HG03060 (cell line): Measurements from ENCODE around the gene RBM15.

Experiments used
- ATAC-seq: cut with Tn5 transposase; IDR thresholded peaks from one replicate; pipeline ENCODE4 v1.9.1; 2021; ENCODE audit warnings: low read depth, moderate number of reproducible peaks; ENCODE audit not compliant: unreplicated experiment

RBM15 gene

DNA sequence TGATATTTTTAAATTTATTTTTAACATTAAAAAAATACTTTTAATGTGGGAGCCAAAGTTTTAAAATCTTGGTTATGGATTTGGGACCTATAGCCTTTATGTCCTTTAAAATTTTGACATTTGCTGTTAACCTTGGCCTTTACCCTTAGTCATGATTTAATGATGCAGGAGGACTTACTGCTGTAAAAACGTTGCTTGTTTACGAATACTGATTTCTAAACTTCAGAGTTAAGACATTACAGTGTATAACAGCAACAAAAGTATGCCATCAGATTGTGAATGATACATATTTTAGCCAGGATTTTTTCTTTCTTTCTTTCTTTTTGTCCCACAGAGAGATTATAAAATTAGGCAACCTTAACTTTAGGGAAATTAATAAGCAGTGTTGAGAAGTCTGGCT is 8.9 kb downstream of the RBM15 start:
- ATAC-seq: no peak

DNA sequence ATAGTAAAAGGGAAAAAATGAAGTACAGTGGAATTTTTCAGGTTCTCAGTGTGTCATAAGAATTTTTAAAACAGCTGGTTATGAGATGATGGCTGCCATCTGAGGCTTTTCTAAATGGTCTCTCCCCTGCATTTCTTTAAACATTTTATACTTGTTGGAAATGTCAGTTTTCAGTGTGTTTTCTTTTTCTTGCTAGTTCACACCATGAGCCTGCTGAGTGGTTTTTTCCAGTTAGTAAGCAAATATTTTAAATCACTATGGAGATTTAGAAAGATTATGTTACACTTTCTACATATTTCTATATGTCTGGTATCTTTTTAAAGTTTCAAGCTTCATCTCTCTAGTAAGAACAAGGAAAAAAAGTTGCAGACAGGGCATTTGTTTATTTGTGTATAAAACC is 9.6 kb downstream of the RBM15 start:
- no peak for ATAC-seq

GRCh38 chr1:110350360-110350759 is 11.2 kb downstream of the RBM15 start:
- ATAC-seq: no peak

DNA sequence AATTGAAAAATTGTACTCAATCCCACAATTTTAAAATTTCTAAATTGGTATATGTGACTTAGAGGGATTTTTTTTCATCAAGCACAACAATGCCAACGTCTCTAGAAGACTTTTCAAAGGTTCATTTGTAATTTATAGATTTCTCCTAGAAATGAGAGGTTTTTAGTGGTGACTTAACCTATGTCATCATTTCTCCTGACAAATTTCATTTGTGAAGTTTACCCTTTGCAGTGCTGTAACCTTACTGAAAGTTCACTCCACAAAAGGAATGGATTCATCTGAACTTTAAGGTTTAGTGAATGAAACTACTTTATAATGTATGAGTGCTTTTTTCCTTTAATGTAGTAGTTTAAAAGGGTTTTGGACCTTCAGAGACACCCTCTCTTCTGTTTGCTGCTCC is 16.1 kb downstream of the RBM15 start:
- no peak for ATAC-seq

DNA sequence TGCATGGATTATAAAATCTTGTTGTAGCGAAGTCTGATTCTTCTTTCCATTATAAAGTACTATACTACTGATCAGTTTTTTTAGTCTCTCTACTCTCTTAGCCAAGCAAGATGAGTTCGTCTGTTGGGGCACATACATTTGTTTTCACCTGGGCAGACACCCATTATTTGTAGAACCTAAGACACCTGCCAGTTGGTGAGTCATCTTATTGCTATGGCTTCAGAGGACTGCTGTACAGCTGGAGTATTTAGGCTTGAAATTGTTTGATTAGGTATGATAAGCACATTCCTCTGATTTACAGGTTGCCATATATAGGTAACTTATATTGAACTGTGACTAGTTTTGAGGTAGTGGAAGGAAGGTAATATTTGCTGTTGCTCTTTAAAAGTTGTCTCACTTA is 17.2 kb downstream of the RBM15 start:
- ATAC-seq: no peak

GRCh38 chr1:110360431-110360830 is 21.3 kb downstream of the RBM15 start:
- ATAC-seq: no peak

- ATAC-seq: no peak
These were observed 22.7 kb downstream of the RBM15 start for GRCh38 chr1:110361856-110362255.

GRCh38 chr1:110364221-110364620 is 25.0 kb downstream of the RBM15 start:
- no peak for ATAC-seq

- no peak for ATAC-seq
These were observed 31.6 kb downstream of the RBM15 start for GRCh38 chr1:110370827-110371226.

GRCh38 chr1:110375490-110375889 is 36.3 kb downstream of the RBM15 start:
- no peak for ATAC-seq

- no peak for ATAC-seq
These were observed 41.6 kb downstream of the RBM15 start for GRCh38 chr1:110380672-110381283.

DNA sequence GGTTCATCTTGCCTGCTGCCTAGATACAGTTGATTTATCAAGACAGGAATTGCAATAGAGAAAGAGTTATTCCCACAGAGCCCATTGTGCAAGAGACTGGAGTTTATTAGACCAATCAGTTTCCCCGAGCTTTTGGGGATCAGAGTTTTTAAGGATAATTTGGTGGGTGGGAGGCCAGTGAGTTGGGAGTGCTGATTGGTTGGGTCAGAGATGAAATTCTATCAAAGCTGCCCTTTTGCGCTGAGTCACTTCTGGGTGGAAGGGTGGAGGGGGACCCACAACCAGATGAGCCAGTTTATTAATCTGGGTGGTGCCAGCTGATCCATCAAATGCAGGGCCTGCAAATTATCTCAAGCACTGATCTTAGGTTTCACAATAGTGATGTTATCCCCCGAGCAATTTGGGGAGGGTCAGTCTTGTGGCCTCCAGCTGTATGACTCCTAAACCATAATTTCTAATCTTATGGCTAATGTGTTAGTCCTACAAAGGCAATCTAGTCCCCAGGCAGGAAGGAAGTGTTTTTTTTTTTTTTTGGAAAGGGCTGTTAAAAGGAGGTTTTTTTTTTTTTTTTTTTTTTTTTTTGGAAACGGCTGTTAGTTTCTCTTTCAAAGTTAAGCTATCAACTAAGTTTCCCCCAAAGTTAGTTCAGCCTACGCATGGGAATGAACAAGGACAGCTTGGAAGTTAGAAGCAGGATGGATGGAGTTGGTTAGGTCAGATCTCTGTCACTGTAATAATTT is 44.2 kb downstream of the RBM15 start:
- no peak for ATAC-seq

GRCh38 chr1:110384581-110385321 is 45.6 kb downstream of the RBM15 start:
- peak; percentile 44 for ATAC-seq

GRCh38 chr1:110385369-110385768 is 46.2 kb downstream of the RBM15 start:
- ATAC-seq: no peak

- no peak for ATAC-seq
These were observed 48.0 kb downstream of the RBM15 start for GRCh38 chr1:110387048-110387754.

- ATAC-seq: no peak
These were observed 50.9 kb downstream of the RBM15 start for GRCh38 chr1:110390096-110390495.

DNA sequence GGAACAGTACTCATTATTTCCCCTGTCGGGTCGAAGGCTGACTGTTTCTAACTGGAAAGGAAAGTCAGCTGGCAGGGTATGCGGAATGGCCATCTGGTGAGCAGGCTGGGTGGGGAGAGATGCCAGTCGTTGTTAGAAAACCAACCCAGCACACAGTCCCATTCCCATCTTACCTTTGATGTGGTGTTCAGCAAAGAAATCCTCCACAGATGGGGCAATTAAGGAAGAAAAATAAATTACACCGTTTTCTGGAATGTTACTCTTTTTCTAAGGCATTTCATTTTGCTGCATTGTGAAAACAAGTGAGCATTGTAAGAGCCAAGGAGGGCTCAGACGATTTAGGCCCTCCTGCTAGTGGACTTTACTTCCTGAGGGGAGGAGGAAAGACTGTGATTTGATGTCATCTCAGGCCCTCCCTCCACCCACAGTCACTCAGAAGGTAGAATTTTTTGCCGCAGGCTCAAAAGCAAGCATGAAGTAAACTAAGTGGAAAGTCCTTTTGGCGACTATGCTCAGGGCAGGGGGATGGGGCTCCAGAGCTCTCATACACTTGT is 51.6 kb downstream of the RBM15 start, which contains the start of gene SLC16A4:
TSS of gene SLC16A4 (minus strand) at position 335 of the 554 bp plus-strand sequence. CDS start 1,703 bp downstream, outside the sequence.
- ATAC-seq: no peak

DNA sequence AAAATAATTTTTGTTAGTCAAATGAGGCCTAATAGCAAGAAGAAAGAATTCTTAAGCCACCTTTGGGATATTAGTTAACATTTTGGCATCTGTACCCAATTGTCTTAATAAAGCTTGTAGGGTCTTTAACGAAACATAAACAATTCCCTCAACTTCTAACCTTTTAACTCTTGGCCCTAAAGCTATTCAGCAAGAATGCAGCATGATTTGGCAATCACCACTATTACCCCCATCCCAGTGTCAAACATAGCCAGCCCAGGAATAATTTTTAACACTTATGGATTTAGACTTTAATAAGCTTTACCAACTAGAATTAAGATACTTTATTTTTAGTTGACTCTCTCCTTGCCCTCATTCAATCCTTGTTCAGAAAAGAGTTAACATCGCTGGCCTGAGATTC is 54.1 kb downstream of the RBM15 start:
- no peak for ATAC-seq

DNA sequence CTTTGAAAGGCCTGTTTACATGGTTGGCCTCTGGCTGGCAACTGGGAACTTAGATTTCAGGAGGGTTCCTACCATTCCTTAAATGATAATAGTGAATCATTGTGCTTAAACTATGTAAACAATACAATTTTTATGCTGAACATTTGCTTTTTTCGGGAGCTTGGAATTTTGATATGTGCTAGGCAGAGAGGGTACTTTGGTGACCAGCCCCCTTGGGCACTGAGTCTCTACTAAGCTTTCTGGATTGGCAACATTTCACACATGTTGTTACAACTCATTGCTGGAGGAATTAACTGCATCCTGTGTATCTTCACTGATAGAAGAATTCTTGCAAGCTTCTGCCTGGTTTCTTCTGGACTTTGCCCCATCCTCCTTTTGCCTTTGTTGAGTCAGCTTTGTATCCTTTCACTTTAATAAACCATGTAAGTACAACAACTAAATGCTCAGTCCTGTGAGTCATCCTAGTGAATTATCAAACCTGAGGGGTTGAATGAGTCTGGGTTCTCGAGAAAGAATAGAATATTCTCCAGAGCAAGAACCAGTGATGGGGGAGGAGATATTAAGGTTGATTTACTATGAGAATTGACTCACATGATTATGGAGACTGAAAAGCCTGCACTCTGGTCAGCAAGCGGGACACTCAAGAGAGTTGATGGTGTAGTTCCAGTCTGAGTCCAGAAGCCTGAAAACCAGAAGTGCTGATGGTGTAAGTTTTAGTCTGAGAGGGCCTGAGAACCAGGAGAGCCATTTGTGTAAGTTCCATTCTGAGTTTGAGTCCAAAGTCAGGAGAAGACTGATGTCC is 54.7 kb downstream of the RBM15 start:
- ATAC-seq: no peak

DNA sequence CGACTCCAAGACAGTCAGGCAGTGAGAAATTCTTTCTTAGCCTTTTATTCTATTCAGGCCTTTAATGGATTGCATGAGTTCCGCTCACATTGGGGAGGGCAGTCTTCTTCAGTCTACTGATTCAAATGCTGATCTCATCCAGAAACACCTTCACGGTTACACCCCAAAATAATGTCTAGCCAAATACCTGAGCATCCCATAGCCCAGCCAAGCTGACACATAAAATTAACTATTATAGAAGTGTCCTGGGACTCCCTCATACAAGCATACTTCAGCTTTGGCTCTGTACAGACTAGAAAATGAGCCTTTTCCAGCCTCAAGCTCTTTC is 55.3 kb downstream of the RBM15 start:
- ATAC-seq: no peak
